Rectal smooth muscle tissue (tissue), 1 donor: ENCODE results near the gene COIL.
A peak's percentile ranks its signal among the peaks of the same experiment; 100 is the strongest.
"Not testable (repeated sequence)": the region's sequence is repeated elsewhere in the genome, so short reads cannot be mapped to it uniquely, and the experiment has no call there.

ENCODE experiments used
- H3K27ac ChIP-seq: one replicate; pipeline ENCODE4 v1.7.0; 2013; ENCODE audit warnings: low read depth, low read length, inconsistent platforms
- H3K27me3 ChIP-seq: one replicate; pipeline ENCODE4 v1.7.0; 2013; ENCODE audit warnings: low read length; ENCODE audit not compliant: control insufficient read depth, insufficient read depth
- H3K36me3 ChIP-seq: one replicate; pipeline ENCODE4 v1.7.0; 2013; ENCODE audit warnings: low read length; ENCODE audit not compliant: control insufficient read depth, insufficient read depth
- H3K4me1 ChIP-seq: one replicate; pipeline ENCODE4 v1.7.0; 2013; ENCODE audit warnings: low read length; ENCODE audit not compliant: control insufficient read depth, insufficient read depth
- H3K4me3 ChIP-seq: one replicate; pipeline ENCODE4 v1.7.0; 2013; ENCODE audit warnings: low read length
- H3K9ac ChIP-seq: one replicate; pipeline ENCODE4 v1.7.0; 2013; ENCODE audit warnings: low read length

The COIL gene

GRCh38 chr17:56992364-56992763 is 31.5 kb upstream of the COIL start:
- Histone ChIP-seq H3K27me3 (no peaks in the 10 kb centered on the region), H3K36me3 (peaks cover 13% of the 10 kb centered on the region), H3K4me3 (no peak overlapping the region), H3K4me1 (no peaks in the 10 kb centered on the region), H3K9ac (no peak overlapping the region), H3K27ac (no peak overlapping the region)

GRCh38 chr17:56988901-56989572 is 28.2 kb upstream of the COIL start:
- Histone ChIP-seq H3K36me3 (peaks cover 12% of the 10 kb centered on the region), H3K9ac (no peak overlapping the region), H3K27ac (no peak overlapping the region), H3K4me1 (no peaks in the 10 kb centered on the region), H3K4me3 (no peak overlapping the region), H3K27me3 (no peaks in the 10 kb centered on the region)

GRCh38 chr17:56987283-56987834 is 26.5 kb upstream of the COIL start:
- no peaks in the 10 kb centered on the region for H3K4me1 ChIP-seq
- no peaks in the 10 kb centered on the region for H3K27me3 ChIP-seq
- H3K9ac ChIP-seq, result no peak overlapping the region
- peaks cover 12% of the 10 kb centered on the region for H3K36me3 ChIP-seq
- no peak overlapping the region for H3K4me3 ChIP-seq
- H3K27ac ChIP-seq, result no peak overlapping the region

GRCh38 chr17:56985371-56986162 is 24.7 kb upstream of the COIL start:
- Histone ChIP-seq H3K9ac (no peak overlapping the region), H3K4me1 (no peaks in the 10 kb centered on the region), H3K36me3 (peaks cover 7% of the 10 kb centered on the region), H3K4me3 (no peak overlapping the region), H3K27me3 (no peaks in the 10 kb centered on the region), H3K27ac (no peak overlapping the region)

DNA sequence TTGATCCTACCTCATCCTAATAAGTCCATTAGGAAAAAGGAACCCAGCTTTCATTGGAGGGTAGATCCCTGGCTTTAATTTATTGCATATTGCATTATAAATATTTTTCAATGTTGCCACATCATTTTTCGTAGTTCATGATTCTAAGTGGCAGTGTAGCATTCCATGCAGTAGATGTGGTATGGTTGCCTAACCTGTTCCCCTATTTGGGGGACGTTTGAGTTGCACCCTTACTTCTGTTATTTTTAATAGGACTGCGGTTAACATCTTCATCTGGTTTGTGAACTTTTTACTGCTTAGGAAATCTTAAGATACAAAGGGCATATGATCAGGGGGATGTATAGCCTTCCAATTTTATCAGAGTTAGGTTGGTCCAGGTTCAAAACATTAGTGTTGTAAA is 22.5 kb upstream of the COIL start:
- H3K27me3 ChIP-seq, result no peaks in the 10 kb centered on the region
- peaks cover 7% of the 10 kb centered on the region for H3K4me1 ChIP-seq
- H3K4me3 ChIP-seq, result no peak overlapping the region
- no peak overlapping the region for H3K9ac ChIP-seq
- peaks cover 7% of the 10 kb centered on the region for H3K36me3 ChIP-seq
- no peak overlapping the region for H3K27ac ChIP-seq

DNA sequence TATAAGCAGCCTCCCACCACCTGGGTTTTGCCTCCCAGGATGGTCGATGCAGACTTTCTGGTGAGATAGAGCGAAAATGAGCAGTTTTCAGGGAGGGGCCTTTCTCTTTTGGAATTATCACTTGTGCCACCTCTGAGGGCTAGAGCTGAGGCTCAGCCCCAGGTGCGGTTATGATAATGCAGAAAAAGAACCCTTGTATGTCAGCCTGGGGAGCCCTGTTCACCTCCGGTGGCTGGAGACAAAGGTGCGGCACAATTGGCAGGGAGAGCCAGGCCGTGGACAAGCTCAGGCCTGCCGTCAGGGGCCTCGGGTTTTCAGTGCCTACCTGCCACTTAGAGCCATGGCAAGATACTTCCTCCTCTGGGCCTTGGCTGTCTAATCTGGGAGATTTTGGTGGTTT is 21.5 kb upstream of the COIL start:
- Histone ChIP-seq H3K27me3 (no peaks in the 10 kb centered on the region), H3K4me1 (peaks cover 8% of the 10 kb centered on the region), H3K27ac (no peak overlapping the region), H3K4me3 (no peak overlapping the region), H3K36me3 (peaks cover 4% of the 10 kb centered on the region), H3K9ac (no peak overlapping the region)

GRCh38 chr17:56980526-56980925 is 19.7 kb upstream of the COIL start:
- H3K36me3 ChIP-seq, H3K27me3 ChIP-seq, H3K4me1 ChIP-seq, H3K27ac ChIP-seq, H3K9ac ChIP-seq, H3K4me3 ChIP-seq: not testable (repeated sequence)

DNA sequence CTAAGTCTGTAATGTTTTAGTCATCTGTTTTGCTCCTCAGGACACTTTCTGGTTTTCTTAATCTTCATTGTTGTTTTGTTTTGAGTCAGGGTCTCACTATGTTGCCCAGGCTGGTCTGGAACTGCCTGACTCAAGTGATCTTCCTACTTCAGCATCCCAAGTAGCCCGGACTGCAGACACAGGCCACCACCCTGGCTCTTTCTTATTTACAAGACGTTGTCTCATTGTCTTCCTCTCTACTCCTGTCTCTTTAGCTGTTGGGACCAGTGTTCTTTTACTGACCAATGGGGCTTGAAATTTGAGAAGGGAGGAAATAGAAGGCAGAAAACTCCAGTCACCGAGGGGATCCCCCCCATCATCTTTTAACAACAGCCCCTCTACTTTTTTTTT is 18.2 kb upstream of the COIL start:
- H3K27me3 ChIP-seq, result no peaks in the 10 kb centered on the region
- H3K4me3 ChIP-seq, result peak overlapping the region; percentile 86
- H3K9ac ChIP-seq, result no peak overlapping the region
- H3K4me1 ChIP-seq, result peaks cover 8% of the 10 kb centered on the region
- H3K36me3 ChIP-seq, result no peaks in the 10 kb centered on the region
- H3K27ac ChIP-seq, result no peak overlapping the region

GRCh38 chr17:56978441-56979090 is 17.7 kb upstream of the COIL start:
- peak overlapping the region; percentile 86 for H3K4me3 ChIP-seq
- peak overlapping the region; percentile 45 for H3K9ac ChIP-seq
- H3K4me1 ChIP-seq, result peaks cover 8% of the 10 kb centered on the region
- no peaks in the 10 kb centered on the region for H3K36me3 ChIP-seq
- H3K27ac ChIP-seq, result no peak overlapping the region
- no peaks in the 10 kb centered on the region for H3K27me3 ChIP-seq

GRCh38 chr17:56977673-56978395 is 17.0 kb upstream of the COIL start, which contains the start of gene SCPEP1:
Gene SCPEP1 (plus strand): TSS chr17:56978131. CDS start chr17:56978160, 29 bp downstream.
- Histone ChIP-seq H3K4me3 (peak within 1 kb of the TSS; percentile 87), H3K36me3 (no peaks in the 10 kb centered on the region), H3K4me1 (peaks cover 8% of the 10 kb centered on the region), H3K9ac (peak within 1 kb of the TSS; percentile 45), H3K27ac (peak within 1 kb of the TSS; percentile 77), H3K27me3 (no peaks in the 10 kb centered on the region)

DNA sequence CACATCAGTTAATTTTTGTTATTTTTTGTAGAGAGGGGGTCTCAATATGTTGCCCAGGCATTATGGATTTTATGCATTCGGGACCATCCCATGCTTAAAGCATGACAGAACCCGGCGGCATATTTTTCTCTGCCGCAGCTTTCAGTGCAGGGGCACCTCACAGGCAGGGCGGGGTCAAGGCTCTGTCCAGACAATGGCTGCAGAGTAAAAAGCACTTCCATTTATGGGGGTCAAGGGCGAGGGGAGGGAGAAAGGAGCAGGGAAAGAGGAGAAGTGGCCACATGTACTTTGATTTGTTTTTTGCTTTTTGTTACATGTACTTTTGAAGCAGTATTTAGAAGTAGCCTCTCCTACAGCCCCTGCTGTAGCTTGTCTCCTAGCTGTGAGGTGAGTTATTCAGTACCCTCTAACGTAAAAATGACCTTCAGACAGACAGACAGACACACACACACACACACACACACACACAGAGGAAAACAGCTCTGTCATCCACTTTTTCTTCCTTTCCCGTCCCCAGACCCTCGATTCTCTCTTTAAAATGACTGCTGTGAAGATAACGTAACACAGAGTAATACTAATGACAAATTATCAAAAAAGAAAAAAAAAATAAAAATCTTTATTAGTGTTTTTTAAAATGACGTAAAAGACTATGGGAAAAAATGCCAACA is 16.2 kb upstream of the COIL start:
- Histone ChIP-seq H3K27me3 (no peaks in the 10 kb centered on the region), H3K4me3 (peak overlapping the region; percentile 87), H3K36me3 (no peaks in the 10 kb centered on the region), H3K9ac (no peak overlapping the region), H3K27ac (peak overlapping the region; percentile 25), H3K4me1 (peaks cover 8% of the 10 kb centered on the region)
